ENCODE measurements around the gene WAC.

WAC gene

GRCh38 chr10:28669227-28670173, 136.6 kb downstream of the WAC start:
- DNase-seq (ENCODE audit: low read depth) = no peak
